Measurements from ENCODE around the gene PDF. TPM values are rescaled to one million over a fixed set of nuclear protein-coding genes. Genes with fewer than 3 reads are reported as not detected.

Gene PDF
- total and polyA plus RNA-seq, 7 donors: 6.5 to 18.6 (median 10.5) TPM; not detected in 1

- no peak overlapping the region for H3K27ac ChIP-seq
- 92 to 93% methylated on average over 5 of the region's 5 CpGs for WGBS, 2 donors
- H3K4me3 ChIP-seq: no peak overlapping the region
- peaks cover 0 to 28% (median 20%) of the 10 kb centered on the region in 4 donors for H3K4me1 ChIP-seq
- no peak for TF ChIP-seq POLR2A (IDR thresholded peaks at IDR 0.05)
- intact Hi-C loops (cut with DNase I): no loop called here
- no peaks in the 10 kb centered on the region for H3K9me3 ChIP-seq
- H3K36me3 ChIP-seq: peaks cover 14 to 49% (median 26%) of the 10 kb centered on the region in 4 donors
- H3K27me3 ChIP-seq: no peaks in the 10 kb centered on the region
- DNase-seq: no peak
Observed at GRCh38 chr16:69313469-69313868, 16.9 kb downstream of the PDF start.

GRCh38 chr16:69311533-69312387 lies 18.6 kb downstream of the PDF start:
- peak; percentile 72 for DNase-seq
- peaks cover 9 to 34% (median 13%) of the 10 kb centered on the region in 4 donors for H3K36me3 ChIP-seq
- WGBS, 2 donors: 1% methylated on average over 59 of the region's 59 CpGs
- H3K27me3 ChIP-seq: no peaks in the 10 kb centered on the region
- intact Hi-C loops (cut with DNase I): loop anchor here (2.0 kb wide), 2 partner anchors 19 to 27 kb away; partner anchors contain the start of genes COG8, NIP7 and PDF
- H3K9me3 ChIP-seq: no peaks in the 10 kb centered on the region
- peaks cover 0 to 28% (median 20%) of the 10 kb centered on the region in 4 donors for H3K4me1 ChIP-seq
- no peak for TF ChIP-seq EP300 (IDR thresholded peaks at IDR 0.05)
- TF ChIP-seq POLR2A (IDR thresholded peaks at IDR 0.05): no peak
- no peak for TF ChIP-seq CTCF (IDR thresholded peaks at IDR 0.05)
- no peak for TF ChIP-seq POLR2AphosphoS5 (IDR thresholded peaks at IDR 0.05)
- H3K27ac ChIP-seq: peak overlapping the region; percentile 87 to 93 (median 88)
- H3K4me3 ChIP-seq: peak overlapping the region; percentile 74 to 89 (median 85)

- Histone ChIP-seq H3K9me3 (no peaks in the 10 kb centered on the region), H3K4me3 (peak within 1 kb of the TSS; percentile 74 to 89 (median 85)), H3K36me3 (peaks cover 2 to 25% (median 5%) of the 10 kb centered on the region in 4 donors), H3K27me3 (no peaks in the 10 kb centered on the region), H3K4me1 (peaks cover 0 to 28% (median 20%) of the 10 kb centered on the region in 4 donors), H3K27ac (peak within 1 kb of the TSS; percentile 87 to 93 (median 88))
- intact Hi-C loops (cut with DNase I): loop anchor here (2.0 kb wide), 2 partner anchors 20 to 28 kb away; partner anchors contain the start of genes COG8, NIP7 and PDF
- 8 to 10% methylated on average over 70 of the region's 70 CpGs for WGBS, 2 donors
- DNase-seq: peak; percentile 98
- TF ChIP-seq POLR2A (IDR thresholded peaks at IDR 0.05): peak in 1 of 2 donors; percentile 19
- no peak for TF ChIP-seq EP300 (IDR thresholded peaks at IDR 0.05)
- TF ChIP-seq POLR2AphosphoS5 (IDR thresholded peaks at IDR 0.05): peak; percentile 15 to 83 (median 60)
- TF ChIP-seq CTCF (IDR thresholded peaks at IDR 0.05): peak; percentile 28 to 94 (median 50)
Observed at GRCh38 chr16:69310653-69311532, 19.5 kb downstream of the PDF start, which contains the start of gene VPS4A. VPS4A (plus strand) TSS chr16:69311350; CDS start chr16:69311512, 162 bp downstream.

- TF ChIP-seq POLR2A (IDR thresholded peaks at IDR 0.05) (no peak), POLR2AphosphoS5 (IDR thresholded peaks at IDR 0.05) (peak in 2 of 4 donors; percentile 8)
- peak; percentile 76 for DNase-seq
- intact Hi-C loops (cut with DNase I): no loop called here
- Histone ChIP-seq H3K36me3 (peaks cover 0 to 15% (median 0%) of the 10 kb centered on the region in 4 donors), H3K4me3 (no peak overlapping the region), H3K27ac (no peak overlapping the region), H3K9me3 (no peaks in the 10 kb centered on the region), H3K4me1 (peaks cover 0 to 25% (median 20%) of the 10 kb centered on the region in 4 donors), H3K27me3 (no peaks in the 10 kb centered on the region)
- 89 to 94% methylated on average over 12 of the region's 12 CpGs for WGBS, 2 donors
Observed at GRCh38 chr16:69309316-69309715, 21.1 kb downstream of the PDF start.

GRCh38 chr16:69307856-69308255 lies 22.5 kb downstream of the PDF start:
- peaks cover 0 to 12% (median 0%) of the 10 kb centered on the region in 4 donors for H3K36me3 ChIP-seq
- peaks cover 0 to 16% (median 15%) of the 10 kb centered on the region in 4 donors for H3K4me1 ChIP-seq
- intact Hi-C loops (cut with DNase I): no loop called here
- no peaks in the 10 kb centered on the region for H3K9me3 ChIP-seq
- no peak overlapping the region for H3K4me3 ChIP-seq
- H3K27me3 ChIP-seq: no peaks in the 10 kb centered on the region
- no peak for DNase-seq
- WGBS, 2 donors: 93 to 95% methylated on average over 2 of the region's 2 CpGs
- TF ChIP-seq CTCF (IDR thresholded peaks at IDR 0.05): no peak
- no peak for TF ChIP-seq POLR2AphosphoS5 (IDR thresholded peaks at IDR 0.05)
- TF ChIP-seq POLR2A (IDR thresholded peaks at IDR 0.05): no peak
- TF ChIP-seq EP300 (IDR thresholded peaks at IDR 0.05): no peak
- no peak overlapping the region for H3K27ac ChIP-seq

Data from sigmoid colon (tissue), 7 donors.